Endothelial cell (in vitro differentiated cells): ENCODE measurements around the gene ATXN7L1. TPM values are rescaled to one million over a fixed set of nuclear protein-coding genes. Genes with fewer than 3 reads are reported as not detected.

Source experiments
- DNase-seq: peaks from one replicate; pipeline ENCODE4 v3.0.0; 2021; ENCODE audit warnings: low spot score
- H3K27ac Mint-ChIP-seq: one replicate; pipeline ENCODE4 v1.8.0; 2021; ENCODE audit warnings: mixed read lengths, inconsistent platforms; ENCODE audit not compliant: unreplicated experiment
- H3K27me3 Mint-ChIP-seq: one replicate; pipeline ENCODE4 v1.8.0; 2021; ENCODE audit warnings: mild to moderate bottlenecking, moderate library complexity, mixed read lengths, inconsistent platforms; ENCODE audit not compliant: unreplicated experiment
- H3K36me3 Mint-ChIP-seq: one replicate; pipeline ENCODE4 v1.8.0; 2021; ENCODE audit warnings: mild to moderate bottlenecking, low read depth, mixed read lengths, inconsistent platforms; ENCODE audit not compliant: unreplicated experiment
- H3K4me1 Mint-ChIP-seq: one replicate; pipeline ENCODE4 v1.8.0; 2021; ENCODE audit warnings: mild to moderate bottlenecking, mixed read lengths, inconsistent platforms; ENCODE audit not compliant: unreplicated experiment
- H3K4me3 Mint-ChIP-seq: one replicate; pipeline ENCODE4 v1.8.0; 2021; ENCODE audit warnings: mild to moderate bottlenecking, mixed read lengths, inconsistent platforms; ENCODE audit not compliant: unreplicated experiment
- H3K9me3 Mint-ChIP-seq: one replicate; pipeline ENCODE4 v1.8.0; 2021; ENCODE audit warnings: mixed read lengths, inconsistent platforms; ENCODE audit not compliant: unreplicated experiment
- CTCF ChIP-seq: fragments of 200-600 bp; sonication (generic); IDR thresholded peaks from one replicate; pipeline ENCODE4 v1.5.0; 2021; ENCODE audit warnings: antibody characterized with exemption; ENCODE audit not compliant: unreplicated experiment
- total RNA-seq: library from RNA; stranded (reverse); fragmentation: NEBNext Ultra II Directional; extraction: Animal tissue kit (Norgen Biotek cat#: 25700); gene quantifications from one replicate; pipeline ENCODE4 v1.2.1, GENCODE V29; 2021; ENCODE audit not compliant: unreplicated experiment

The ATXN7L1 gene
- total RNA-seq, 1 donor from 2014 or later = 18.4 TPM

GRCh38 chr7:105778956-105779355 lies 97.4 kb downstream of the ATXN7L1 start:
- no peaks in the 10 kb centered on the region for H3K36me3 Mint-ChIP-seq
- peaks cover 1% of the 10 kb centered on the region for H3K27me3 Mint-ChIP-seq
- H3K9me3 Mint-ChIP-seq = no peaks in the 10 kb centered on the region
- TF ChIP-seq CTCF = no peak
- no peak for DNase-seq
- H3K4me3 Mint-ChIP-seq = no peak overlapping the region
- no peak overlapping the region for H3K27ac Mint-ChIP-seq
- peaks cover 2% of the 10 kb centered on the region for H3K4me1 Mint-ChIP-seq

- Mint-ChIP-seq H3K36me3 (no peaks in the 10 kb centered on the region), H3K9me3 (no peaks in the 10 kb centered on the region), H3K4me3 (no peak overlapping the region), H3K27me3 (peaks cover 1% of the 10 kb centered on the region), H3K4me1 (peaks cover 8% of the 10 kb centered on the region), H3K27ac (no peak overlapping the region)
- no peak for TF ChIP-seq CTCF
- DNase-seq = no peak
Measured at GRCh38 chr7:105776986-105777910, 99.2 kb downstream of the ATXN7L1 start.

- TF ChIP-seq CTCF = no peak
- no peak overlapping the region for H3K4me3 Mint-ChIP-seq
Measured at GRCh38 chr7:105776068-105776790, 100.2 kb downstream of the ATXN7L1 start.

GRCh38 chr7:105775580-105775979 lies 100.8 kb downstream of the ATXN7L1 start:
- no peak overlapping the region for H3K27ac Mint-ChIP-seq
- H3K9me3 Mint-ChIP-seq = no peaks in the 10 kb centered on the region
- no peaks in the 10 kb centered on the region for H3K36me3 Mint-ChIP-seq
- no peak for DNase-seq
- no peaks in the 10 kb centered on the region for H3K27me3 Mint-ChIP-seq
- H3K4me1 Mint-ChIP-seq = peaks cover 8% of the 10 kb centered on the region
- TF ChIP-seq CTCF = no peak
- no peak overlapping the region for H3K4me3 Mint-ChIP-seq

More at GRCh38 chr7:105776068-105776790, 100.2 kb downstream of the ATXN7L1 start:
- Mint-ChIP-seq H3K4me1 (peaks cover 8% of the 10 kb centered on the region), H3K27me3 (peaks cover 1% of the 10 kb centered on the region), H3K27ac (no peak overlapping the region), H3K36me3 (no peaks in the 10 kb centered on the region), H3K9me3 (no peaks in the 10 kb centered on the region)
- DNase-seq = no peak

GRCh38 chr7:105773030-105773460 lies 103.4 kb downstream of the ATXN7L1 start:
- Mint-ChIP-seq H3K4me1 (peaks cover 9% of the 10 kb centered on the region), H3K4me3 (no peak overlapping the region), H3K27me3 (peaks cover 2% of the 10 kb centered on the region), H3K27ac (no peak overlapping the region), H3K9me3 (no peaks in the 10 kb centered on the region), H3K36me3 (no peaks in the 10 kb centered on the region)
- no peak for DNase-seq
- no peak for TF ChIP-seq CTCF
